Activated CD4-positive, alpha-beta memory T cell treated with anti-CD3 and anti-CD28 coated beads for 36 hours (primary cell): ENCODE measurements around the gene CD200. TPM values are rescaled to one million over a fixed set of nuclear protein-coding genes. Genes with fewer than 3 reads are reported as not detected.

Experiments
- CTCF ChIA-PET: fragments of 350-600 bp; sonication (Branson Sonifier 250); formaldehyde crosslinking; loops from one replicate; lab custom pipeline; 2021; ENCODE audit warnings: antibody characterized with exemption, inconsistent platforms; lab: Charles Lee
- POLR2A ChIA-PET: fragments of 350-600 bp; sonication (Branson Sonifier 250); formaldehyde crosslinking; loops from one replicate; lab custom pipeline; 2021; ENCODE audit warnings: antibody characterized with exemption; lab: Charles Lee
- DNase-seq: peaks from one replicate; pipeline ENCODE4 v3.0.0-alpha.2; 2020
- H3K27ac Mint-ChIP-seq: one replicate; pipeline ENCODE4 v1.8.0; 2021; ENCODE audit warnings: mixed read lengths
- H3K27me3 Mint-ChIP-seq: one replicate; pipeline ENCODE4 v1.8.0; 2021; ENCODE audit warnings: mixed read lengths
- H3K36me3 Mint-ChIP-seq: one replicate; pipeline ENCODE4 v1.8.0; 2021; ENCODE audit warnings: mixed read lengths
- H3K4me1 Mint-ChIP-seq: one replicate; pipeline ENCODE4 v1.8.0; 2021; ENCODE audit warnings: low read depth, mixed read lengths
- H3K4me3 Mint-ChIP-seq: one replicate; pipeline ENCODE4 v1.8.0; 2021; ENCODE audit warnings: mild to moderate bottlenecking, mixed read lengths
- H3K9me3 Mint-ChIP-seq: one replicate; pipeline ENCODE4 v1.8.0; 2021; ENCODE audit warnings: mixed read lengths
- intact Hi-C: fragments of 100-400 bp; cut with micrococcal nuclease; formaldehyde crosslinking; loops from one replicate; pipeline ENCODE4 v1.15.1; 2023
- total RNA-seq, 2 experiments: library from RNA; stranded (reverse); gene quantifications; one replicate each; pipeline ENCODE4 v1.2.3, GENCODE V29; 2021

Gene CD200
- total RNA-seq = 10 to 100 TPM; 34.2 to 34.5 TPM

GRCh38 chr3:112333002-112333380, at the start of gene CD200:
CD200 (plus strand) TSS chr3:112333156; CDS start chr3:112333213, 57 bp downstream.
- H3K36me3 Mint-ChIP-seq = peaks cover 14% of the 10 kb centered on the region
- POLR2A ChIA-PET = interaction anchor here (0.8 to 3.0 kb wide), 9 partner anchors 13 to 228 kb away, joined by 3 to 13 read pairs (median 5); partner anchors contain the start of genes ATG3, BTLA and SLC35A5
- peak; percentile 71 for DNase-seq

GRCh38 chr3:112289011-112289410, 43.9 kb upstream of the CD200 start:
- Mint-ChIP-seq H3K4me3 (no peak overlapping the region), H3K36me3 (no peaks in the 10 kb centered on the region), H3K4me1 (peaks cover 6% of the 10 kb centered on the region), H3K27ac (no peak overlapping the region), H3K9me3 (no peaks in the 10 kb centered on the region), H3K27me3 (no peaks in the 10 kb centered on the region)
- intact Hi-C loops = no loop called here
- CTCF ChIA-PET = interaction anchor here (0.9 to 1.1 kb wide), 2 partner anchors 178 to 244 kb away, joined by 3 read pairs; no protein-coding TSS in a partner anchor
- no peak for DNase-seq
- POLR2A ChIA-PET = no interaction called here

More at GRCh38 chr3:112333002-112333380, at the start of gene CD200:
- H3K4me1 Mint-ChIP-seq = peaks cover 46% of the 10 kb centered on the region
- no peaks in the 10 kb centered on the region for H3K27me3 Mint-ChIP-seq
- H3K9me3 Mint-ChIP-seq = no peaks in the 10 kb centered on the region
- intact Hi-C loops = loop anchor here (1.0 to 10.0 kb wide), 5 partner anchors 36 to 642 kb away; partner anchors contain the start of genes CD200R1, GCSAM and SLC35A5
- CTCF ChIA-PET = interaction anchor here (0.7 to 3.6 kb wide), 22 partner anchors 13 to 616 kb away, joined by 3 to 44 read pairs (median 4); partner anchors contain the start of genes ATG3, BTLA, GCSAM and SLC35A5
- peak within 1 kb of the TSS; percentile 88 for H3K27ac Mint-ChIP-seq
- peak within 1 kb of the TSS; percentile 87 for H3K4me3 Mint-ChIP-seq

GRCh38 chr3:112293368-112294321, 39.3 kb upstream of the CD200 start, which contains the start of gene SLC9C1:
SLC9C1 (minus strand) TSS chr3:112294216; CDS start chr3:112286791, 7,425 bp downstream.
- intact Hi-C loops = loop anchor here (1.0 kb wide), 3 partner anchors 144 to 238 kb away; no protein-coding TSS in a partner anchor
- H3K9me3 Mint-ChIP-seq = no peaks in the 10 kb centered on the region
- no peaks in the 10 kb centered on the region for H3K36me3 Mint-ChIP-seq
- peak within 1 kb of the TSS; percentile 56 for H3K4me3 Mint-ChIP-seq
- peaks cover 23% of the 10 kb centered on the region for H3K4me1 Mint-ChIP-seq
- no peak within 1 kb of the TSS for H3K27ac Mint-ChIP-seq
- CTCF ChIA-PET = interaction anchor here (0.6 to 5.3 kb wide), 41 partner anchors 10 to 289 kb away, joined by 3 to 42 read pairs (median 5); partner anchors contain the start of genes ATG3, BTLA, CD200 and SLC35A5
- no peaks in the 10 kb centered on the region for H3K27me3 Mint-ChIP-seq
- POLR2A ChIA-PET = no interaction called here
- no peak for DNase-seq

GRCh38 chr3:112297714-112298113, 35.2 kb upstream of the CD200 start:
- Mint-ChIP-seq H3K27me3 (no peaks in the 10 kb centered on the region), H3K27ac (peak overlapping the region; percentile 2), H3K4me3 (peak overlapping the region; percentile 6), H3K36me3 (no peaks in the 10 kb centered on the region), H3K9me3 (no peaks in the 10 kb centered on the region), H3K4me1 (peaks cover 26% of the 10 kb centered on the region)
- no peak for DNase-seq
- ChIA-PET CTCF (interaction anchor here (1.5 kb wide), 1 partner anchor 186 kb away, joined by 5 read pairs; no protein-coding TSS in a partner anchor), POLR2A (no interaction called here)
- intact Hi-C loops = loop anchor here (2.0 to 5.0 kb wide), 2 partner anchors 35 to 161 kb away; partner anchors contain the start of gene CD200

- intact Hi-C loops = loop anchor here (5.0 kb wide), 1 partner anchor 34 kb away; the partner anchor contains the start of gene CD200
- H3K27ac Mint-ChIP-seq = no peak overlapping the region
- peaks cover 20% of the 10 kb centered on the region for H3K4me1 Mint-ChIP-seq
- no peaks in the 10 kb centered on the region for H3K9me3 Mint-ChIP-seq
- ChIA-PET POLR2A (no interaction called here), CTCF (interaction anchor here (0.6 to 1.8 kb wide), 4 partner anchors 159 to 1916 kb away, joined by 3 to 6 read pairs (median 4); no protein-coding TSS in a partner anchor)
- no peaks in the 10 kb centered on the region for H3K27me3 Mint-ChIP-seq
- DNase-seq = no peak
- H3K4me3 Mint-ChIP-seq = no peak overlapping the region
- H3K36me3 Mint-ChIP-seq = no peaks in the 10 kb centered on the region
These were observed 34.2 kb upstream of the CD200 start for GRCh38 chr3:112298781-112299180.

GRCh38 chr3:112302150-112302830, 30.7 kb upstream of the CD200 start:
- no peaks in the 10 kb centered on the region for H3K27me3 Mint-ChIP-seq
- ChIA-PET CTCF (interaction anchor here (1.3 to 4.6 kb wide), 3 partner anchors 8 to 231 kb away, joined by 3 to 33 read pairs (median 3); partner anchors contain the start of gene SLC9C1), POLR2A (no interaction called here)
- H3K9me3 Mint-ChIP-seq = no peaks in the 10 kb centered on the region
- no peak overlapping the region for H3K4me3 Mint-ChIP-seq
- H3K4me1 Mint-ChIP-seq = peaks cover 15% of the 10 kb centered on the region
- H3K36me3 Mint-ChIP-seq = no peaks in the 10 kb centered on the region
- intact Hi-C loops = loop anchor here (5.0 kb wide), 2 partner anchors 175 to 190 kb away; no protein-coding TSS in a partner anchor
- no peak overlapping the region for H3K27ac Mint-ChIP-seq
- no peak for DNase-seq

- ChIA-PET POLR2A (interaction anchor here (1.3 kb wide), 1 partner anchor 13 kb away, joined by 3 read pairs; no protein-coding TSS in a partner anchor), CTCF (interaction anchor here (0.7 to 4.6 kb wide), 8 partner anchors 9 to 230 kb away, joined by 3 to 33 read pairs (median 3); partner anchors contain the start of gene SLC9C1)
- H3K27ac Mint-ChIP-seq = no peak overlapping the region
- intact Hi-C loops = loop anchor here (5.0 kb wide), 2 partner anchors 176 to 191 kb away; no protein-coding TSS in a partner anchor
- peaks cover 8% of the 10 kb centered on the region for H3K4me1 Mint-ChIP-seq
- no peak overlapping the region for H3K4me3 Mint-ChIP-seq
- no peaks in the 10 kb centered on the region for H3K36me3 Mint-ChIP-seq
- no peaks in the 10 kb centered on the region for H3K9me3 Mint-ChIP-seq
- no peaks in the 10 kb centered on the region for H3K27me3 Mint-ChIP-seq
- DNase-seq = peak; percentile 31
These were observed 29.8 kb upstream of the CD200 start for GRCh38 chr3:112302881-112303763.

GRCh38 chr3:112303764-112304325, 29.1 kb upstream of the CD200 start:
- Mint-ChIP-seq H3K27me3 (no peaks in the 10 kb centered on the region), H3K27ac (no peak overlapping the region), H3K36me3 (no peaks in the 10 kb centered on the region), H3K9me3 (no peaks in the 10 kb centered on the region), H3K4me3 (no peak overlapping the region), H3K4me1 (peaks cover under 1% of the 10 kb centered on the region)
- no peak for DNase-seq
- ChIA-PET POLR2A (interaction anchor here (0.6 to 1.4 kb wide), 3 partner anchors 12 to 258 kb away, joined by 3 read pairs; partner anchors contain the start of genes ATG3 and SLC35A5), CTCF (interaction anchor here (0.7 to 4.6 kb wide), 8 partner anchors 10 to 229 kb away, joined by 3 to 33 read pairs (median 4); partner anchors contain the start of gene SLC9C1)
- intact Hi-C loops = loop anchor here (5.0 kb wide), 2 partner anchors 177 to 192 kb away; no protein-coding TSS in a partner anchor

- ChIA-PET CTCF (interaction anchor here (0.7 to 4.6 kb wide), 8 partner anchors 11 to 229 kb away, joined by 3 to 33 read pairs (median 4); partner anchors contain the start of gene SLC9C1), POLR2A (interaction anchor here (1.3 to 1.4 kb wide), 2 partner anchors 12 to 257 kb away, joined by 3 read pairs; partner anchors contain the start of genes ATG3 and SLC35A5)
- no peaks in the 10 kb centered on the region for H3K9me3 Mint-ChIP-seq
- DNase-seq = no peak
- no peaks in the 10 kb centered on the region for H3K27me3 Mint-ChIP-seq
- no peaks in the 10 kb centered on the region for H3K36me3 Mint-ChIP-seq
- no peaks in the 10 kb centered on the region for H3K4me1 Mint-ChIP-seq
- intact Hi-C loops = loop anchor here (5.0 kb wide), 2 partner anchors 177 to 192 kb away; no protein-coding TSS in a partner anchor
- no peak overlapping the region for H3K27ac Mint-ChIP-seq
- no peak overlapping the region for H3K4me3 Mint-ChIP-seq
These were observed 28.3 kb upstream of the CD200 start for GRCh38 chr3:112304611-112305010.

- ChIA-PET CTCF (interaction anchor here (2.3 kb wide), 1 partner anchor 195 kb away, joined by 8 read pairs; no protein-coding TSS in a partner anchor), POLR2A (no interaction called here)
- intact Hi-C loops = no loop called here
- Mint-ChIP-seq H3K4me1 (no peaks in the 10 kb centered on the region), H3K27me3 (no peaks in the 10 kb centered on the region), H3K9me3 (no peaks in the 10 kb centered on the region), H3K4me3 (no peak overlapping the region), H3K27ac (no peak overlapping the region), H3K36me3 (no peaks in the 10 kb centered on the region)
- no peak for DNase-seq
These were observed 26.1 kb upstream of the CD200 start for GRCh38 chr3:112306825-112307224.
